Measurements from ENCODE around the gene CHI3L2. TPM values are rescaled to one million over a fixed set of nuclear protein-coding genes. Genes with fewer than 3 reads are reported as not detected.

Gene CHI3L2
- total and polyA plus RNA-seq, 11 donors: 1.0 to 23.0 (median 2.1) TPM; not detected in 1

DNA sequence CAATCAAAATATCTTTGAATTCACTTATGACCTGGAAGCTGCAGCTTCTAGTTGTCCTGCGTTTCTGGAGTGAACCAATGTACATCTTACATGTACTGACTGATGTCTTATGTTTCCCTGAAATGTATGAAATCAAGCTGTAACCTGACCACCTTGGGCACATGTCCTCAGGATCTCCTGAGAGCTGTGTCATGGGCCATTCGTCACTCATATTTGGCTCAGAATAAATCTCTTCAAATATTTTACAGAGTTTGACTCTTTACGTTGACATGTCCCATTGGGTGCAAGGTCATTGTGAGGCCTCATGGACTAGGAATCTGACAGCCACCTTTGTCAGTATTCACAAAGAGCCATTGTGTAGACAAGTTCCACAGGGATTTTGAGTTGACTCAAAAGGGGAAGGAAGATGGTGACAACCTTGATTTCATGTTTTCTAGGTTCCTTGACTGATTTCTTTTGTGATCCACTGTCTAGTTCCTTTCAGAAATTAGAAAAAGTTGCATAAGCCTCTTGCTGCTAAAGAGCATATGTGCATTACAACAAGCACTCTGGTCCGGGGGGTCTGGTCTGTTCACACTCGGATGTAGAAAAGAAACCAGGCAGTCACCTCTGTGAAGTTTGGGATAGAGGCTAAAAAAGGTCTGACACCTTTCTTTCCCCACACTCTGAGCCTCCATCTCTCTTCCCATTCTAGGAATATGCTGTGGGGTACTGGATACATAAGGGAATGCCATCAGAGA is 10.7 kb downstream of the CHI3L2 start:
- DNase-seq (no peak), ATAC-seq (no peak)
- no peaks in the 10 kb centered on the region for H3K9me3 ChIP-seq
- no peak overlapping the region for H3K27ac ChIP-seq
- H3K27me3 ChIP-seq: no peaks in the 10 kb centered on the region
- H3K4me3 ChIP-seq: no peak overlapping the region
- H3K4me1 ChIP-seq: peaks cover 0 to 11% (median 2%) of the 10 kb centered on the region in 12 donors
- 86 to 90% (median 88%) methylated on average over 5 of the region's 5 CpGs for WGBS, 4 donors
- intact Hi-C loops (cut with DNase I): no loop called here
- no peaks in the 10 kb centered on the region for H3K36me3 ChIP-seq
- no peak for TF ChIP-seq POLR2A (IDR thresholded peaks at IDR 0.05)
- TF ChIP-seq, protein P1, sequence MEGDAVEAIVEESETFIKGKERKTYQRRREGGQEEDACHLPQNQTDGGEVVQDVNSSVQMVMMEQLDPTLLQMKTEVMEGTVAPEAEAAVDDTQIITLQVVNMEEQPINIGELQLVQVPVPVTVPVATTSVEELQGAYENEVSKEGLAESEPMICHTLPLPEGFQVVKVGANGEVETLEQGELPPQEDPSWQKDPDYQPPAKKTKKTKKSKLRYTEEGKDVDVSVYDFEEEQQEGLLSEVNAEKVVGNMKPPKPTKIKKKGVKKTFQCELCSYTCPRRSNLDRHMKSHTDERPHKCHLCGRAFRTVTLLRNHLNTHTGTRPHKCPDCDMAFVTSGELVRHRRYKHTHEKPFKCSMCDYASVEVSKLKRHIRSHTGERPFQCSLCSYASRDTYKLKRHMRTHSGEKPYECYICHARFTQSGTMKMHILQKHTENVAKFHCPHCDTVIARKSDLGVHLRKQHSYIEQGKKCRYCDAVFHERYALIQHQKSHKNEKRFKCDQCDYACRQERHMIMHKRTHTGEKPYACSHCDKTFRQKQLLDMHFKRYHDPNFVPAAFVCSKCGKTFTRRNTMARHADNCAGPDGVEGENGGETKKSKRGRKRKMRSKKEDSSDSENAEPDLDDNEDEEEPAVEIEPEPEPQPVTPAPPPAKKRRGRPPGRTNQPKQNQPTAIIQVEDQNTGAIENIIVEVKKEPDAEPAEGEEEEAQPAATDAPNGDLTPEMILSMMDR (IDR thresholded peaks at IDR 0.05): no peak

DNA sequence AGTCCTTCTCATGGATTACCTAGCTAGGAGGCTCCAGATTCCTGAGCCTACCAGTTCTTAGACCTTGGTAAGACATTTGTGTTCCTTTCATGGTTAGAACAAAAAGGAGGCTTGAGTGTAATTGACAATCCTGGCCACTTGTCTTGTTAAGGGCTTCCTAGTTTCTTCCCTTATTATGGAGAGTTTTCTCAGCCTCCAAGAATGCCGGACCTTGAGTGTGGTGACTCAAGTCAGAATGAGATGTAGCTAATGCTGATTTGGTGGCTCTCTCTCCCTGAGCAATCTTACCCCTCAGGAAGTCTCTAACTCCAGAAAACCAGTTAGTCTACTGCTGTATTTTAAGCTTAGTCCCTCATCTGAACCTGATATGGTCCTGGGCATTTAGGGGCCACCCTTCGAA is 14.3 kb downstream of the CHI3L2 start:
- Histone ChIP-seq H3K4me3 (no peak overlapping the region), H3K27ac (no peak overlapping the region), H3K27me3 (no peaks in the 10 kb centered on the region), H3K9me3 (no peaks in the 10 kb centered on the region), H3K4me1 (peaks cover 0 to 19% (median 3%) of the 10 kb centered on the region in 12 donors), H3K36me3 (no peaks in the 10 kb centered on the region)
- 68 to 94% (median 87%) methylated on average over 2 of the region's 2 CpGs for WGBS, 4 donors
- intact Hi-C loops (cut with DNase I): no loop called here
- ATAC-seq (no peak), DNase-seq (no peak)
- TF ChIP-seq POLR2A (IDR thresholded peaks at IDR 0.05): no peak
- TF ChIP-seq, protein P1 (IDR thresholded peaks at IDR 0.05): no peak

DNA sequence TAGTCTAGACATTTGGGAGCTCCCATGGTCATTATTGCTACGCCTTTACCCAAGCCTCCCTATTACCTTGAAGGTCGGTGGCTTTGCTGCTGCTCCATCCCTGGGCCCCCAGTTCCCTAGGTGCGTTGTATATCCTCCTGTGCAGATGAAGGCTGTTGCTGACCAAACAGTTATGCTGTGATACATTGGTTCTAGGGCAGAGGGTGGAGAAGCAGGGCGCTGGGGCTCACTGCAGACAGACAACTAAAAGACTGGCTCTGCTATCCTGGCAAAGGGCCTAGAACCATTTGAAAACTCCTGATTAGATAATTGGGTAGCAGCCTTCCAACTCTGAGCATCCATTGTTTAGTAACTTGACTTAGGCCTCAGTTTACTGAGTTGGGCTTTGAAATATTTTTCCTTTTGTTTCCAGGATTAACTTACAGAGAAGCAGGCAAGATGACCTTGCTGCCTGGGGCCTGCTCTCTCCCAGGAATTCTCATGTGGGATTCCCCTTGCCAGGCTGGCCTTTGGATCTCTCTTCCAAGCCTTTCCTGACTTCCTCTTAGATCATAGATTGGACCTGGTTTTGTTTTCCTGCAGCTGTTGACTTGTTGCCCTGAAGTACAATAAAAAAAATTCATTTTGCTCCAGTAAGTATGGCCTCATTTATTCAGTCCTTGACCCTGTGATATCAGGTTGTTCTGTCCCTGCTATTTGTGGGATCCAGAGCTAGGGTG is 15.5 kb downstream of the CHI3L2 start:
- WGBS, 4 donors: 40 to 54% (median 44%) methylated on average over 4 of the region's 4 CpGs
- peak in 1 of 5 donors; percentile 39 for DNase-seq
- H3K4me1 ChIP-seq: peaks cover 0 to 19% (median 3%) of the 10 kb centered on the region in 12 donors
- intact Hi-C loops (cut with DNase I): no loop called here
- H3K9me3 ChIP-seq: no peaks in the 10 kb centered on the region
- no peaks in the 10 kb centered on the region for H3K36me3 ChIP-seq
- H3K27me3 ChIP-seq: no peaks in the 10 kb centered on the region
- TF ChIP-seq POLR2A (IDR thresholded peaks at IDR 0.05): no peak
- ATAC-seq: peak; percentile 46 to 65 (median 58)
- H3K4me3 ChIP-seq: no peak overlapping the region
- H3K27ac ChIP-seq: no peak overlapping the region

DNA sequence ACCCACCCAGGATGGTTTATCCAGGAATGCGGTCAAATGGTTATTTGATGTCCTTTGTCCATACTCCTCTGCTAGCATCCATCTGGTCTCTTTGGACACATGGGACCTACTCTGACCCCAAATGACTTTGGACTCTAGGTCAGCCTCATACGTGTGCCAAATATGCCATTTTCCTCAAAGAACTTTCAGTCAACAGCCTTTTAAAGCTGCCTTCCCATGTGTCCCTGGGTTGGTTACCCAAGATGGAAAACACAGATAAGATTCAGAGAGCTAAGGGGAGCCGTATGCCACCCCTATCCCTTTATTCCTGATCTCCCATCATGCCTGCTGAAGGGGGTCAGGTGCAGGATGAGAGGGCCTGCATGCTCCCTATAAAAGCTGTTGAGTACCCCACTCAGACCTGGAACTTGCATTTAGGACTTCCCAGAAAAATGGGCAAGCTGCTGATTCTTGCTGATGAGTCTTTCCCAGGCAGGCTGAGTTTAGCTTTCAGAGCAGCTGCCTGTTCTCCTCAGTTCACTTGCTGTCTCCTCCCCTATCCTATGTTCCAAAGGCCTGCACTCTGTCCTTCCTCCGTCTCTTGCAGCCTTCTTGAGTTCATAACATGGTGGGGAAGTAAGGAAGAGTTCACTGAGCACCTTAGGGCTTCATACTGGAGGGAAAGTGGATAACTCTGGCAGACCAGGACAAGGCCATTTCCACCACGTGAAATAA is 19.8 kb downstream of the CHI3L2 start:
- Histone ChIP-seq H3K36me3 (no peaks in the 10 kb centered on the region), H3K9me3 (no peaks in the 10 kb centered on the region), H3K4me1 (peaks cover 0 to 17% (median 3%) of the 10 kb centered on the region in 12 donors), H3K4me3 (no peak overlapping the region), H3K27ac (no peak overlapping the region), H3K27me3 (no peaks in the 10 kb centered on the region)
- ATAC-seq: no peak
- no peak for DNase-seq
- intact Hi-C loops (cut with DNase I): no loop called here
- no peak for TF ChIP-seq POLR2A (IDR thresholded peaks at IDR 0.05)
- TF ChIP-seq, protein P1 (IDR thresholded peaks at IDR 0.05): no peak
- WGBS, 4 donors: 78 to 86% (median 86%) methylated on average over 5 of the region's 5 CpGs

All from heart left ventricle (tissue), 16 donors.